Activated CD4-positive, alpha-beta T cell treated with anti-CD3 and anti-CD28 coated beads for 4 hours (primary cell): ENCODE data around the gene OR52I2.

Experiments
- DNase-seq, 2 donors: peaks; one replicate each; pipeline ENCODE4 v3.0.0-alpha.2; 2020

OR52I2 gene

GRCh38 chr11:4581443-4581842 is at the start of gene OR52I2:
Gene OR52I2 (plus strand): TSS chr11:4581743.
- no peak for DNase-seq

GRCh38 chr11:4539603-4540219 is 41.8 kb upstream of the OR52I2 start:
- peak; percentile 6 to 49 for DNase-seq

GRCh38 chr11:4541071-4541470 is 40.5 kb upstream of the OR52I2 start:
- DNase-seq: no peak

GRCh38 chr11:4543561-4543960 is 38.0 kb upstream of the OR52I2 start:
- no peak for DNase-seq

GRCh38 chr11:4544891-4545290 is 36.7 kb upstream of the OR52I2 start, which contains the start of gene OR52M1:
Gene OR52M1 (plus strand): TSS chr11:4545191. CDS start chr11:4545191, 0 bp downstream.
- no peak for DNase-seq

GRCh38 chr11:4546878-4547277 is 34.7 kb upstream of the OR52I2 start:
- DNase-seq: no peak

GRCh38 chr11:4547416-4547815 is 34.1 kb upstream of the OR52I2 start:
- DNase-seq: no peak

GRCh38 chr11:4551346-4551979 is 30.1 kb upstream of the OR52I2 start:
- DNase-seq: no peak

GRCh38 chr11:4559527-4560440 is 21.8 kb upstream of the OR52I2 start:
- DNase-seq: no peak

- DNase-seq: no peak
Measured at GRCh38 chr11:4560467-4560866, 21.1 kb upstream of the OR52I2 start.

GRCh38 chr11:4565371-4565770 is 16.2 kb upstream of the OR52I2 start:
- no peak for DNase-seq

- DNase-seq: no peak
Measured at GRCh38 chr11:4569075-4569474, 12.5 kb upstream of the OR52I2 start.

- no peak for DNase-seq
Measured at GRCh38 chr11:4576880-4577279, 4.7 kb upstream of the OR52I2 start.

- no peak for DNase-seq
Measured at GRCh38 chr11:4577761-4578160, 3.8 kb upstream of the OR52I2 start.

GRCh38 chr11:4578624-4579023 is 2.9 kb upstream of the OR52I2 start:
- no peak for DNase-seq

- no peak for DNase-seq
Measured at GRCh38 chr11:4580124-4580523, 1.4 kb upstream of the OR52I2 start.

GRCh38 chr11:4589017-4589416 is 7.5 kb downstream of the OR52I2 start:
- no peak for DNase-seq

GRCh38 chr11:4593739-4594138 is 12.2 kb downstream of the OR52I2 start, which contains the start of gene OR52I1:
Gene OR52I1 (plus strand): TSS chr11:4594039. CDS start chr11:4594039, 0 bp downstream.
- DNase-seq: no peak

GRCh38 chr11:4605057-4605456 is 23.5 kb downstream of the OR52I2 start:
- no peak for DNase-seq

- DNase-seq: no peak
Measured at GRCh38 chr11:4606231-4607015, 24.9 kb downstream of the OR52I2 start.

GRCh38 chr11:4607096-4607495 is 25.6 kb downstream of the OR52I2 start:
- no peak for DNase-seq

- peak; percentile 93 to 94 for DNase-seq
Measured at GRCh38 chr11:4607781-4608666, 26.5 kb downstream of the OR52I2 start, which contains the start of gene TRIM68. Gene TRIM68 (minus strand): TSS chr11:4608231. CDS start chr11:4605504, 2,727 bp downstream.
